ENCODE measurements around the gene PLXNB1.

Gene PLXNB1

GRCh38 chr3:48432411-48433371, 2.8 kb upstream of the PLXNB1 start:
- DNase-seq, result no peak

- DNase-seq, result no peak
Observed at GRCh38 chr3:48431224-48432029, 1.5 kb upstream of the PLXNB1 start.

- DNase-seq, result no peak
Observed at GRCh38 chr3:48430708-48431101, 819 bp upstream of the PLXNB1 start.

GRCh38 chr3:48429317-48429959, 448 bp downstream of the PLXNB1 start:
- DNase-seq, result no peak

GRCh38 chr3:48428572-48429316, 1.1 kb downstream of the PLXNB1 start:
- DNase-seq, result no peak

- no peak for DNase-seq
Observed at GRCh38 chr3:48428088-48428571, 1.8 kb downstream of the PLXNB1 start.

GRCh38 chr3:48427630-48427962, 2.3 kb downstream of the PLXNB1 start:
- no peak for DNase-seq

- no peak for DNase-seq
Observed at GRCh38 chr3:48426944-48427629, 2.8 kb downstream of the PLXNB1 start.

- DNase-seq, result no peak
Observed at GRCh38 chr3:48426401-48426909, 3.4 kb downstream of the PLXNB1 start.

- no peak for DNase-seq
Observed at GRCh38 chr3:48425281-48425812, 4.5 kb downstream of the PLXNB1 start.

GRCh38 chr3:48423883-48424695, 5.8 kb downstream of the PLXNB1 start:
- no peak for DNase-seq

GRCh38 chr3:48423241-48423882, 6.5 kb downstream of the PLXNB1 start:
- DNase-seq, result no peak

- DNase-seq, result no peak
Observed at GRCh38 chr3:48422681-48423080, 7.2 kb downstream of the PLXNB1 start.

- no peak for DNase-seq
Observed at GRCh38 chr3:48422272-48422671, 7.6 kb downstream of the PLXNB1 start.

- no peak for DNase-seq
Observed at GRCh38 chr3:48420561-48420960, 9.3 kb downstream of the PLXNB1 start.

- DNase-seq, result no peak
Observed at GRCh38 chr3:48419597-48419996, 10.3 kb downstream of the PLXNB1 start.

- no peak for DNase-seq
Observed at GRCh38 chr3:48419149-48419548, 10.7 kb downstream of the PLXNB1 start.

GRCh38 chr3:48418651-48419050, 11.2 kb downstream of the PLXNB1 start:
- DNase-seq, result no peak

GRCh38 chr3:48418140-48418539, 11.7 kb downstream of the PLXNB1 start:
- no peak for DNase-seq

GRCh38 chr3:48417529-48418108, 12.3 kb downstream of the PLXNB1 start:
- no peak for DNase-seq

Data from NCI-H187 treated with DMSO at 0.1 percent for 48 hours (cell line).